Endothelial cell of hepatic sinusoid (primary cell): ENCODE measurements around the gene NFKBIL1.
"Not testable (repeated sequence)": the region's sequence is repeated elsewhere in the genome, so short reads cannot be mapped to it uniquely, and the experiment has no call there.

ENCODE experiments used
- in situ Hi-C: cut with HindIII; loops from 2 replicates; pipeline ENCODE4 v1.10.0; 2017; ENCODE audit warnings: low sequenced_read_pairs

The NFKBIL1 gene

DNA sequence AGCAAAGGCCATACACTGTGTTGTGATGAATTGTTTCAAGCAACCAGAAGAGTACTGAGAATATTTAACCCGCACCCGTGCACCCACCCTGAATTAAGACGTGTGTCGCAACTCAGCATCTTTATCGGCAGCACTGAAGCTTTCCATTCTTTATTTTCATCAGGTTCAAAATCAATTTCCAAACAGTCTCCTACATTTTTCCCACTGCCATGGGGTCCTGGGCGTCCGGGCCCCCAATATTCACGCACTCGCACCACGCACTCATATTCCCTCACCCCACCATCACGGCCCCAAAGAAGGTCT is 33.0 kb downstream of the NFKBIL1 start:
- in situ Hi-C loops, result loop anchor here (5.0 kb wide), 2 partner anchors 37 to 38 kb away; partner anchors contain the start of genes AIF1 and DDX39B

DNA sequence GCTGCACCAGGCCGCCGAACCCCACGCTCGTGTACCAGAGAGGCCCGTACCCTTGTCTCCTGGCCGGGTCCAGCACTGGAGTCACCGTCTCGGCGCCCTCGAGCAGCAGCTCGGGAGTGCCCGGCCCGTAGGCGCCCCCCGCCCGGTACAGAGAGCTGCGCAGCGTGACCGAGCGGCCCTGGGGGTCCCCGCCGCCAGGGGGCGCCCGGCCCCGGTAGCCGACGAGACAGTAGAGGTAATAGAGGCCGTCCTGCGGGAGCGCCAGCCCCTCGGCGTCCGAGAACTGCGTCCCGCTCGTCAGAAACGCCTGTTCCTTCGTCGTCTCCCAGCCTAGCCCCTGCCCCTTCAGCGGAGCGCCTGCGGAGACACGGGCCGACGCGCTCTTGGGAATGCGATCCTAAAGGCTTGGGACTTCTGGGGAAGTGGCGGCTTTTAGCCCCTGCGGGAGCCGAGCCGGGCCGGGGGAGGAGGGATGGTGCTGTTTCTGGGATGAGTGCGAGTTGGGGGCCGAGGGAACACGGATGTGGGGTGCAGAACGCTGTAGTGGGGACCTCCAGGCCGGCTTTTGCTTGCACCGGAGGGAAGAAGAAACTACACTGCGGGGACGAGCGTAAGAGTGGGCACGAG is 33.5 kb downstream of the NFKBIL1 start:
- in situ Hi-C loops, result loop anchor here (5.0 kb wide), 2 partner anchors 36 to 39 kb away; partner anchors contain the start of genes AIF1 and DDX39B

DNA sequence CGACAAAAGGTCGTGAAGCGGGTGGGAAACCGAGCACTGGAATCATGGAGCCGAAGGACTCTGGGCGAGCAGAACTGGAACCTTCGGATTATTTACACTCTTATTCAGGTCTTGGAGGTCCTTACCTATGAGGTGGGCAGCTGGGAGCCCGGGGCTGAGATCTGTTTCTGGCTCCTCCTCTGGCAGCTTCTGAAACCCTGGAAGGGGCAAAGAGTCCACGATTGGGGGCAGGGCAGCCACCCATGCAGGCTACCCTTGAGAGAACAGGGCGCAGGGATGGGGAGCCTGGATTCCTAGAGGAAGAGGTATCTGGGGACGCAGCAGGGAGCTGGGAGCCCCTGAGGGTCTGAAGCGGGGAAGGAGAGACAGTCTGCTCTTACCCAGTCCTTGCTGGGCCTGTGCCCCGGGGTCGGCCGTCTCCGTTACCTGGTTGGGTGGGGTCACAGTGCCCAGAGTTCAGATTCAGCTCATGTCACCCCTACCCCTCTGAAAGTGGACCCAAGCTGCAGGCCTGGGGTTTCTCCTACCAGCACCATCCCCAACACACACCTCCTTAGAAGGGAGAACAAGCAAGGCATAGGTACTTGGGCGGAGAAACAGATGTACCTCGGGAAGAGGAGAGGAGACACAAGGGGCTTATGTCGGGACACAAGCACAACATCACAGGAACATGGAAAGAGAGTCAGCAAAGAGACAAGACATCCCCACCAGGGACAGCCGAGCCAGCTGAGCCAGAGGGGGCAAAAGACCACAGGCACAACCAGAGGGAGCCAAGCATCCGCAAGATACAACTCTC is 34.2 kb downstream of the NFKBIL1 start:
- in situ Hi-C loops, result loop anchor here (5.0 kb wide), 2 partner anchors 36 to 39 kb away; partner anchors contain the start of genes AIF1 and DDX39B

DNA sequence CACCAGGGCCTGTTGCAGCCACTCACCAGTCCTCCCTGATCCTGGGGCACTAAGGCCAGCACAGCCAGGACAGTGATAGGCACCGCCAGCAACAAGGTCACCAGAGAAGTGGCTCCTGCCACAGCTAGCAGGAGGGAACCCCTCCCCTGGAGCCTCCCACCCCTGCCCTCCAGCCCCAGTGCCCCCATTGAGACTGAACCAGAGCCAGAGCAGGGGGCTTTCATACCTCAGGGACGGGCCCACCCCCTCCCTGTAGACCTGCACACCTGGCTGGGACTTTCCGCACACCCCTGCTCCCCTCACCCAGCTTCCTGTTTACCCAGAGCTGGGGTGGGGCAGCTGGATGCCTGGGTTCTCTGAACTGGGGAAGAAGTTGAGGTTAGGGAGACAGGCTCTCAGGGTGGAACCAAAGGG is 34.8 kb downstream of the NFKBIL1 start, which contains the start of gene LTB:
LTB (minus strand) TSS at position 195 of the 414 bp plus-strand sequence; CDS start at position 188, 7 bp downstream.
- in situ Hi-C loops, result loop anchor here (5.0 kb wide), 2 partner anchors 35 to 40 kb away; partner anchors contain the start of genes AIF1 and DDX39B

DNA sequence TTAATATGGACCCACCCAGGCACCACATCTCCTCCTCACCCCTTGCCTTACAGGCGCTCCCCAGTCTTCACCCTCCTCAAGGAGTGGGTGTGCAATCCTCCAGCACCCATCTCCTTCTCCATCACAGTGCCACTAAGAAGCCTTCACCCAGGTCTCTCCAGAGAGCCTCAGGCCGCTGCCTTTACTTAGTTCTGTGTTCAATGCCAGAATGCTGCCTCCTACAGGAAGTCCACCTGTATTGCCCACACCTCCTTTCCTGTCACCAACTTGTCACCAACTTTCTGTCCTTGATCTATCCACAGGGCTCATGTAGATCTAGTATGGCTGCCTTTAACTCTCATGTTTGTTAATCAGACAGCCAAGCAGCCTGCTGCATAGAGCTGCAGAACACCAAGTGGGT is 38.1 kb downstream of the NFKBIL1 start:
- in situ Hi-C loops, result no loop called here

DNA sequence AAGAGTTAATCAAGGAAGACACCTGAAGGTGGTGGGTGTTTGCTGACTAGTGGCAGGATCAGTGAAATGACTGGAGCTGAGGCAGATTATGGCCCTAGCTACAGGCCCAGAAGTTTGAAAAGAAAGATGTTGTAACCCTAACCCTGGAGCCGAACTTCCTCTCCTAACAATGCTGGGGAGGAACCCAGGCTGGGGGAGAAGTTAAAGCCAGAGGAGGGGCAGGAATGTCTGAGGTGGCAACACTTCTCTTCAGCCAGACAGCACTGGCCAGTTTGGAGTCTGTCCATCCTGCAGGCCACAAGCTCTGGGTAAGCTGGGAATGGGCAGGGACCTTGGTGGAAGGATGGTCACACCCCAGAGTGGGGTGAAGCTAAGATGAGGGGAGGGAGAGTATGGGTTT is 38.6 kb downstream of the NFKBIL1 start, which contains the start of gene LST1:
LST1 (plus strand) TSS at position 270 of the 400 bp plus-strand sequence. CDS start 1,023 bp downstream, outside the sequence.
- in situ Hi-C loops, result no loop called here

DNA sequence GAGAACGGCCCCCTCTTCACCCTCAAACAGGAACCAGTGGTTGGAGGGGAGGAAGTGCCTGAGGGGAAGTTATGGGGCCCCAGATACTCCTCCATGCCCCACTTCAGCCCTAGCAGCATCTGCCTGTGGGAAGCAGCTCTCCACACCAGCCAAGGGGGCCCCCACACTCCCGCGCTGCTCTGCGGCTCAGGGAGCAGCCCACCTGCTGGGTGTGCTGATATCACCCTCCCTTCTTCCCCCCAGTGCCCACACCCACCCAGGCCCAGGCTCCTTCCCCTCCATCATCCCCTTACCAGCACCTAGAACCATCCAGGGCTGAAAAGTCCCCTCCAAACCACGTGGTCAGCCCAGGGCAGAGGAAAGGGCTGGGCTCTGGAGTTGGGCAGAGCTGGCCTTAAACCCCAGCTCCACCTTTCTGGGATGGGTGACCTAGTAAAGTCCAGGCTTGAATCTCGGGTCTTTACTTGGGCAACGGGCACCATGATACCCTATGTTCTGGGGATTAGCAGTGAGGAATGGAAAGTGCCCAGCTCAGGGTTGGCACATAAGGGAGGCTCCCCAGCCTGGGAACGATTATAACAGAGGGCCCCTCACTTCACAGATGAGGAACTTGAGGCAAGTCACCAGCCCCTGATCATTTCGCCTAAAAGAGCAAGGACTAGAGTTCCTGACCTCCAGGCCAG is 39.3 kb downstream of the NFKBIL1 start:
- in situ Hi-C loops, result no loop called here

DNA sequence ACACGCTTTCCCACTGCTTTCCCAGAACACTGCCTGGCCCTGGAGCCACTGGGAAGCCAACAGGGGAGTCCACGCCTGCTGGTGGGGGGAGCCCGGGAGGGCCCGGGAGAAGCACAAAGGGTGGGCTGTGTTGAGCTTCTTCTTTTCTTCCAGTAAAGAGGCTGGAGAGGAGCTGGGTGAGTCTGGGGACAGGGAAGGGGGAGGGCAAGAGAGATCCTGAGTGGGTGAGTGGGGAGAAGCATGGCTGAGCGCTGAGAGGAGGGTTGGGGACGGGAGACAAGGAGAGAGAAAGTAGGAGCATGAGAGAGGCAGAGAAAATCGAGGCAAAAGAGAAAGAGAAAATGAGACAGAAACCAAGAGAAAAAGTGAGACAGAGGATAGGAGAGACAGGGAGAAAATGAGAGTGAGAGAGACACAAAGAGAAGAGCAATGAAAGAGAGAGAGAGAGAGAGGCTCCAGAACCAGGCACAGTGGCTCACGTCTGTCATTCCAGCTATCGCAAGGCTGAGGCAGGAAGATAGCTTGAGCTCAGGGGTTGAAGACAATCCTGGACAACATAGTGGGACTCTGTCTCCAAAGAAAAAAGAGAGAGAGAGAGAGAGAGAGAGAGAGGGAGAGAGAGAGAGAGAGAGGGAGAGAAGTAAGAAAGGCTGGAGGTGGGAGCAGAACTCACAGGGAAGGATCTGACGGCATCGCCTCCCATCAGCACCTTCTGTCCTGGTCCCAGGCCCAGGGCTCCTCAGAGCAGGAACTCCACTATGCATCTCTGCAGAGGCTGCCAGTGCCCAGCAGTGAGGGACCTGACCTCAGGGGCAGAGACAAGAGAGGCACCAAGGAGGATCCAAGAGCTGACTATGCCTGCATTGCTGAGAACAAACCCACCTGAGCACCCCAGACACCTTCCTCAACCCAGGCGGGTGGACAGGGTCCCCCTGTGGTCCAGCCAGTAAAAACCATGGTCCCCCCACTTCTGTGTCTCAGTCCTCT is 40.7 kb downstream of the NFKBIL1 start:
- in situ Hi-C loops, result no loop called here

DNA sequence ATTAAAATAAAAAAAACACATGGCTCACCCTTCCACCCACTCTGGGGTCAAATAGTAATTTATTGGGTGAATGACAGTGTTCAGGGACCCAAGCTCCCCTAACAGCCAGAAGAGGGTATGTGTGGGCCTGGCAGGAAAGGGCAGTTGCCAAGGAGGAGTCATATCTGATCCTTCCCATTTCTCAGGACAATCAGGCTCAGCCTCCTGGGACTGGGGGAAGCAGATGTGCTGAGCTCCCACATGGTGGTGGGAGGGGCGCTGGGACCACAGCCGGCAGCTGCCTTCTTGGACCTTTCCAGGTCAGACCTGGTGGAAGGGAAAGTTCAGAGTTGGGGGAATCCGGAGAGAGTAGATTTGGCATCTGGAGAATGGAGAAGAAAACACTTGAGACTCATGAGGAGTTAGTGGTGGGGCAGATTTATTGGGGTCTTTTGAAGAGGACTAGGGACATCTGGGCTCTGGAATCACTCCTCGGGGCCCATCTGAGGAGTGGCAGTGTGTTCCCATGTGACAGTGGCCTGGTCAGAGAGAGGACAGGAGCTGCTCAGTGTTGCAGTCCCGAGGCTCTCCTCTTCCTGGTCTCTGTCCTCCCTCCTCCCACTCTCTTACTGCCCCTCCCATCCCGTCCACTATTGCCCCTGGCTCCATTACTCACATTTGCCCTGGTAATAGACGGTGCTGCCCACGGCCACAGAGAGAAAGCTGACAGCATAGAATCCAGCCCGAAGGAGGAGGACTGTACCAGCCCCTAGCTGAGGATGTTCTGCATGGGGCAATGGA is 41.7 kb downstream of the NFKBIL1 start:
- in situ Hi-C loops, result no loop called here

DNA sequence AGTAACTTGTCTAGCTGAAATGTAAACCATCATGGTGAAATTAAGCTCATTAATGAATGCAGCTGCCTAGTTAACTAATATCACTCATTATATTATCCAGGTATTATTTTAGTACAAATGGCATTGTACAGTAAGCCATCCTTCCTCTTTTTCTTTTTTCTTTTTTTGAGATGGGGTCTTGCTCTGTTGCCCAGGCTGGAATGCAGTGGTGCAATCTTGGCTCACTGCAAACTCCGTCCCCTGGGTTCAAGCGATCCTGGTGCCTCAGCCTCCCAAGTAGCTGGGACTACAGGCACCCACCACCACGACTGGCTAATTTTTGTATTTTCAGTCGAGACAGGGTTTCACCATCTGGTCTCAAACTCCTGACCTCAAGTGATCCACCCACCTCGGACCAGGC is 43.3 kb downstream of the NFKBIL1 start:
- in situ Hi-C loops, result not testable (repeated sequence)

DNA sequence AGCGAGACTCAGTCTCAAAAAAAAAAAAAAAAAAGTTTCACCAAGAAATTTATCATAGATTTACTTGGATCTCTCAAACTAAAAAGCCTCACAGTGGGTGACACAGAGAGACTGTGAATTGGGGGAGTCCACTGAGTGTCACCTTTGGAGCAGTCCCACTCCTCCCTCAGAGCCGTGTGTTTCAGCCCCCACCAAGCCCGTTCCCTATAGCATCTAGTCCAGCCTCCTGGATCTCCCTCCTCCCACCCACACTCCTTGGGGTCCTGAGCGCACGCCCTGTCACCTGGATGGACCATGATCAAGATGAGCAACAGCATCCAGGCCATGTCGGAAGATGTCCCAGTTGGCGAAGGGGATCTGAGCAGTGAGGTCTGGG is 45.0 kb downstream of the NFKBIL1 start:
- in situ Hi-C loops, result no loop called here

DNA sequence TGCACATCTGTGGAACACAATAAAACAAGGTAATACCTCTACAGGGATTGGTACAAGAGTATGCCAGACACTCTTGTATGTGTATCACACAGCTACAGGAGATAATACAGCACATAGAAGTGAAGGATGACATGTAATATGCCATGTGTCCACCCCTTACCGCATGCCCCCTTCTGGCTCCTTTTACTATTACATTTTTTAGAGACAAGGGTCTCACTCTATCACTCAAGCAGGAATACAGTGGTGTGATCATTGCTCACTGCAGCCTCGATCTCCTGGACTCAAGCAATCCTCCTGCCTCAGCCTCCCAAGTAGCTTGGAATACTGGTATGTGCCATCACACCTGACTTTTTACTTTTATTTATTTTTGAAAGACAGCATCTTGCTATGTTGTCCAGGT is 49.6 kb downstream of the NFKBIL1 start:
- in situ Hi-C loops, result no loop called here

DNA sequence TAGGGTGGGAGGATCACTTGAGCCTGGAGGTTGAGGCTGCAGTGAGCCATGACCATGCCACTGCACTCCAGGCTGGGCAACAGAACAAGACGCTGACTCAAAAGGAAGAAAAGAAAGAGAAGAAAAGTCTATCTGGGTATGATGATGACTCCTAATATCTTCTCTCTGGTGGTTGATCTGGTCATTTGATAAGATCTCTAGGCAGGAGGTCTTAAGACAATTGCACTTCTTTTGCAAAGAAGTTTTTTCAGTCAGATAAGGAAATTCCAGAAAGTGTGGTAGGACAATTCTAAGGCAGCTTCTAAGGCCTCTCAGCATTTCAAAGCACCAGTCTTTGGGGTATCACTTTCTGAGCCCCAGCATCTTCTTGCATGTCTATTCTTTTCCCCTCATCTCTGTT is 59.9 kb downstream of the NFKBIL1 start:
- in situ Hi-C loops, result no loop called here
